Measurements from ENCODE around the gene ENTPD8. TPM values are rescaled to one million over a fixed set of nuclear protein-coding genes. Genes with fewer than 3 reads are reported as not detected.

Gene ENTPD8
- total RNA-seq, 2 donors from 2014 or later: 0.33 to 0.75 TPM

DNA sequence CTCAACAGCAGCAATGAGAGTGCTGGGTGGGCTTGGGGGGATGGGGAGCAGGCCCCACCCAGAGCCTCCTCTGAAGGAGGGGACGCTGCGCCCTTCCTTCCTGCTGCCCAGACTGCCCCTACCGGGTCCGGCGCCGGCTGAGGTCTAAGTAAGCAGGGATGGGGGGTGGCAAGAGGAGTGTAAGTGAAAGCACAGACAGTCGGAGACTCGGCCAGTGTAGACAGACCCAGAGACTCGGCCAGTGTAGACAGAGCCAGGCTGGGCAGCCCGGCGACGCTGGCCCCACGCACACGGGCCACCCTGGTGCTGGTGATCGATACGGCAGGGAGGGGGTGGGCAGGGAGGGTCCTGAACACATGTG lies 7.4 kb upstream of the ENTPD8 start:
- no peak overlapping the region for H3K4me3 ChIP-seq (ENCODE audit: low read length)
- H3K27me3 ChIP-seq (ENCODE audit: control insufficient read depth, insufficient read depth, low read length, poor library complexity, severe bottlenecking): no peaks in the 10 kb centered on the region
- no peak overlapping the region for H3K27ac ChIP-seq (ENCODE audit: low read depth, low read length)
- Mint-ChIP-seq H3K27ac (no peak overlapping the region), H3K9me3 (no peaks in the 10 kb centered on the region), H3K36me3 (ENCODE audit: low read depth) (peaks cover 6% of the 10 kb centered on the region), H3K4me1 (peaks cover 3% of the 10 kb centered on the region), H3K4me3 (no peak overlapping the region), H3K27me3 (ENCODE audit: insufficient read depth) (peaks cover 2% of the 10 kb centered on the region)
- no peaks in the 10 kb centered on the region for H3K9me3 ChIP-seq (ENCODE audit: control insufficient read depth, low read length)
- TF ChIP-seq, protein P1, sequence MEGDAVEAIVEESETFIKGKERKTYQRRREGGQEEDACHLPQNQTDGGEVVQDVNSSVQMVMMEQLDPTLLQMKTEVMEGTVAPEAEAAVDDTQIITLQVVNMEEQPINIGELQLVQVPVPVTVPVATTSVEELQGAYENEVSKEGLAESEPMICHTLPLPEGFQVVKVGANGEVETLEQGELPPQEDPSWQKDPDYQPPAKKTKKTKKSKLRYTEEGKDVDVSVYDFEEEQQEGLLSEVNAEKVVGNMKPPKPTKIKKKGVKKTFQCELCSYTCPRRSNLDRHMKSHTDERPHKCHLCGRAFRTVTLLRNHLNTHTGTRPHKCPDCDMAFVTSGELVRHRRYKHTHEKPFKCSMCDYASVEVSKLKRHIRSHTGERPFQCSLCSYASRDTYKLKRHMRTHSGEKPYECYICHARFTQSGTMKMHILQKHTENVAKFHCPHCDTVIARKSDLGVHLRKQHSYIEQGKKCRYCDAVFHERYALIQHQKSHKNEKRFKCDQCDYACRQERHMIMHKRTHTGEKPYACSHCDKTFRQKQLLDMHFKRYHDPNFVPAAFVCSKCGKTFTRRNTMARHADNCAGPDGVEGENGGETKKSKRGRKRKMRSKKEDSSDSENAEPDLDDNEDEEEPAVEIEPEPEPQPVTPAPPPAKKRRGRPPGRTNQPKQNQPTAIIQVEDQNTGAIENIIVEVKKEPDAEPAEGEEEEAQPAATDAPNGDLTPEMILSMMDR (conservative IDR thresholded peaks at IDR 0.05): no peak
- H3K4me1 ChIP-seq (ENCODE audit: control insufficient read depth, insufficient read depth, low read length): no peaks in the 10 kb centered on the region
- H3K36me3 ChIP-seq (ENCODE audit: control insufficient read depth, insufficient read depth, low read length): peaks cover 11% of the 10 kb centered on the region
- 94 to 99% methylated on average over 11 to 16 of the region's 16 CpGs for WGBS, 2 experiments (ENCODE audit: insufficient coverage in 1 of 2, insufficient read length in 1 of 2)
- no peak for DNase-seq
- H3K9ac ChIP-seq (ENCODE audit: extremely low read depth, low read length, poor library complexity, severe bottlenecking): no peak overlapping the region

GRCh38 chr9:137447722-137448601 lies 6.8 kb upstream of the ENTPD8 start:
- Mint-ChIP-seq H3K9me3 (no peaks in the 10 kb centered on the region), H3K27ac (no peak overlapping the region), H3K4me1 (peaks cover 3% of the 10 kb centered on the region), H3K4me3 (no peak overlapping the region), H3K36me3 (ENCODE audit: low read depth) (peaks cover 5% of the 10 kb centered on the region), H3K27me3 (ENCODE audit: insufficient read depth) (peaks cover 4% of the 10 kb centered on the region)
- WGBS, 2 experiments (ENCODE audit: insufficient coverage in 1 of 2, insufficient read length in 1 of 2): 93% methylated on average over 23 to 27 of the region's 27 CpGs
- DNase-seq: no peak
- no peaks in the 10 kb centered on the region for H3K27me3 ChIP-seq (ENCODE audit: control insufficient read depth, insufficient read depth, low read length, poor library complexity, severe bottlenecking)
- no peak overlapping the region for H3K9ac ChIP-seq (ENCODE audit: extremely low read depth, low read length, poor library complexity, severe bottlenecking)
- H3K9me3 ChIP-seq (ENCODE audit: control insufficient read depth, low read length): no peaks in the 10 kb centered on the region
- H3K36me3 ChIP-seq (ENCODE audit: control insufficient read depth, insufficient read depth, low read length): peaks cover 9% of the 10 kb centered on the region
- no peak overlapping the region for H3K27ac ChIP-seq (ENCODE audit: low read depth, low read length)
- no peak overlapping the region for H3K4me3 ChIP-seq (ENCODE audit: low read length)
- H3K4me1 ChIP-seq (ENCODE audit: control insufficient read depth, insufficient read depth, low read length): no peaks in the 10 kb centered on the region
- TF ChIP-seq, protein P1 (conservative IDR thresholded peaks at IDR 0.05): no peak

GRCh38 chr9:137446851-137447471 lies 5.8 kb upstream of the ENTPD8 start:
- DNase-seq: no peak
- peaks cover 7% of the 10 kb centered on the region for H3K27me3 ChIP-seq (ENCODE audit: control insufficient read depth, insufficient read depth, low read length, poor library complexity, severe bottlenecking)
- 92 to 95% methylated on average over 15 to 21 of the region's 21 CpGs for WGBS, 2 experiments (ENCODE audit: insufficient coverage in 1 of 2, insufficient read length in 1 of 2)
- Mint-ChIP-seq H3K27me3 (ENCODE audit: insufficient read depth) (peaks cover 14% of the 10 kb centered on the region), H3K9me3 (no peaks in the 10 kb centered on the region), H3K4me1 (peaks cover 3% of the 10 kb centered on the region), H3K4me3 (no peak overlapping the region), H3K27ac (no peak overlapping the region), H3K36me3 (ENCODE audit: low read depth) (peaks cover 5% of the 10 kb centered on the region)
- TF ChIP-seq, protein P1 (conservative IDR thresholded peaks at IDR 0.05): no peak
- no peaks in the 10 kb centered on the region for H3K36me3 ChIP-seq (ENCODE audit: control insufficient read depth, insufficient read depth, low read length)
- H3K4me3 ChIP-seq (ENCODE audit: low read length): no peak overlapping the region
- H3K4me1 ChIP-seq (ENCODE audit: control insufficient read depth, insufficient read depth, low read length): no peaks in the 10 kb centered on the region
- H3K27ac ChIP-seq (ENCODE audit: low read depth, low read length): no peak overlapping the region
- H3K9ac ChIP-seq (ENCODE audit: extremely low read depth, low read length, poor library complexity, severe bottlenecking): no peak overlapping the region
- H3K9me3 ChIP-seq (ENCODE audit: control insufficient read depth, low read length): no peaks in the 10 kb centered on the region
